ENCODE results near the gene DNASE1L1.

DNA sequence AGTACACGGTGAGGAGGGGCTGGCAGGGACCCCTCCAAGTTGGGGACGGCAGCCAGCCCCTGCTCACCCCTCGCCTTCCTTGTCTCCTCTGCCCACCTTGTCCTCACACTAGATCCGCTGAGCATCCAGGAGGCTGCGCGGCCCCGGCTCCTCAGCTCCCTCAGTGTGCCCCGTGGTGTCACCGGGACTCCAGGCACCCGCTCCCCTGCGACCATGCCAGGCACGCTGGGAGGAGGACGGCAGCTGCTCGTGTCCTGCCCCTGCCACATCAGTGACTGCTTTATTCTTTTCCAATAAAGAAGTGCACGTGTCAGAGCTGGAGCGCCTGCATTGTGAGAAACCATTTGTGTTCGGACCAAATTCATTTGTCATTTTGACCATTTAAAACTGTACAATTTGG is 41.3 kb upstream of the DNASE1L1 start:
- TF ChIP-seq, protein P1, sequence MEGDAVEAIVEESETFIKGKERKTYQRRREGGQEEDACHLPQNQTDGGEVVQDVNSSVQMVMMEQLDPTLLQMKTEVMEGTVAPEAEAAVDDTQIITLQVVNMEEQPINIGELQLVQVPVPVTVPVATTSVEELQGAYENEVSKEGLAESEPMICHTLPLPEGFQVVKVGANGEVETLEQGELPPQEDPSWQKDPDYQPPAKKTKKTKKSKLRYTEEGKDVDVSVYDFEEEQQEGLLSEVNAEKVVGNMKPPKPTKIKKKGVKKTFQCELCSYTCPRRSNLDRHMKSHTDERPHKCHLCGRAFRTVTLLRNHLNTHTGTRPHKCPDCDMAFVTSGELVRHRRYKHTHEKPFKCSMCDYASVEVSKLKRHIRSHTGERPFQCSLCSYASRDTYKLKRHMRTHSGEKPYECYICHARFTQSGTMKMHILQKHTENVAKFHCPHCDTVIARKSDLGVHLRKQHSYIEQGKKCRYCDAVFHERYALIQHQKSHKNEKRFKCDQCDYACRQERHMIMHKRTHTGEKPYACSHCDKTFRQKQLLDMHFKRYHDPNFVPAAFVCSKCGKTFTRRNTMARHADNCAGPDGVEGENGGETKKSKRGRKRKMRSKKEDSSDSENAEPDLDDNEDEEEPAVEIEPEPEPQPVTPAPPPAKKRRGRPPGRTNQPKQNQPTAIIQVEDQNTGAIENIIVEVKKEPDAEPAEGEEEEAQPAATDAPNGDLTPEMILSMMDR (conservative IDR thresholded peaks at IDR 0.05; ENCODE audit: low read length): no peak
- TF ChIP-seq EZH2phosphoT487 (IDR thresholded peaks at IDR 0.05; ENCODE audit: borderline replicate concordance): no peak
